Upper lobe of left lung (tissue), 4 donors: ENCODE data around the gene KCNH1.

Experiments
- CTCF ChIP-seq, 6 experiments: fragments of 450-650 bp in 4 of 6; fragments of 200-600 bp in 2 of 6; sonication (generic) in 2 of 6; IDR thresholded peaks; one replicate each; pipeline ENCODE4 v1.5.1; 2016 to 2019; ENCODE audit warnings: antibody characterized with exemption in 6 of 6
- POLR2A ChIP-seq, 4 donors: fragments of 450-650 bp; IDR thresholded peaks; one replicate each; pipeline ENCODE4 v1.5.1; 2016 to 2017; ENCODE audit warnings: antibody characterized with exemption in 4 of 4, mild to moderate bottlenecking in 2 of 4
- POLR2AphosphoS5 ChIP-seq, 2 donors: sonication (generic); formaldehyde crosslinking; IDR thresholded peaks; one replicate each; pipeline ENCODE4 v1.5.1; 2017; ENCODE audit warnings: antibody characterized with exemption in 2 of 2

DNA sequence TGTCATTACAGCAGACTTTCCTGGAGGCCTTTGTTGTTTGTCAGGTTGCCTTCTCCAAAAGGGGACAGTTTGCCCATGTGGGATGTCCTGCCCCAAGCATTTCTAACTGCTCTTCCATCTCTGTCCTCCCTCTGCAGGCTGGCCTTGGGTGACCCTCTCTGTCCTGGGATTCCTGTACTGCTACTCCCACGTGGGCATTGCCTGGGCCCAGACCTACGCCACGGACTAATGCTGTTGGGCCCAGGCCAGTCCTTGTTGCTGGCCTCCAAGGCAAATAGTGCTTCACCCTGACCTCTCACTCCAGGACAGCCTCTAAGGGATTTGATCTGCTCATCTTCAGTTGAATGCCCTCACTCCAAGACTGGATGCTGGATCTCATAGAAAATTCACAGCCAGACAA, 459.8 kb downstream of the KCNH1 start:
- TF ChIP-seq POLR2A (IDR thresholded peaks at IDR 0.05) (no peak), POLR2AphosphoS5 (IDR thresholded peaks at IDR 0.05) (no peak), CTCF (IDR thresholded peaks at IDR 0.05) (no peak)
